Activated CD4-positive, alpha-beta T cell treated with anti-CD3 and anti-CD28 coated beads, Interleukin-2, amount 50 U/mL, for 24 hours (primary cell): ENCODE measurements around the gene MOB1B.
"Not testable (repeated sequence)": the region's sequence is repeated elsewhere in the genome, so short reads cannot be mapped to it uniquely, and the experiment has no call there.

Source experiments
- DNase-seq, 2 donors: peaks; one replicate each; pipeline ENCODE4 v3.0.0-alpha.2; 2020; ENCODE audit warnings: low read depth in 1 of 2, low spot score in 1 of 2

The MOB1B gene

DNA sequence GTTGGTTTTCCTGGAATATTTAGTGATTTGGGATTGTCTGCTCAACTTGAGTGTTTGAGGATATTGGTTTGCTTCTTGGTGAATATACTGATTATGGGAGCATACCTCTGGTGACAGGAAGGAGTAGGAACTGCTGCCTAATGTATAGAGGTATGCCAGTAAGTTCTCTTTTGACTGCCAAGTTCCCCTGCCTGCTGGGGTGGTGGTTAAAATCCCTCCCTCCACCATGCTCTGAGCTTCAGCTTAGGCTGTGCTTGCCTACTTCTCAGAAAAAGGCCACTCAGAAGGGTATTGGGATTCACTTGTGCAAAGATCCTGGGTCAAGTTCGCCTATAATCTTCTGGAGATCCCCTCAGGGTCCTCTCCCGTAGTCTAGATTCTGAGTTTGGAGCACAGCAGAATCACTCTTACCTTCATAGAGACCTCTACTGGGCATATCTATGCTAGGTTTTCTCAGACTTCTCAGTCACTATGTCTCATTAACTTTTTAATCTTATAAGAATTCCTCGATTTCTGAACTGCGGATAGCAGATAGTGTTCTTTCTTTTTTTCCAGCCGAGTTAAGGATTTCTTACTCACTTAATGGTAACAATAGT, 46.6 kb downstream of the MOB1B start:
- no peak for DNase-seq

DNA sequence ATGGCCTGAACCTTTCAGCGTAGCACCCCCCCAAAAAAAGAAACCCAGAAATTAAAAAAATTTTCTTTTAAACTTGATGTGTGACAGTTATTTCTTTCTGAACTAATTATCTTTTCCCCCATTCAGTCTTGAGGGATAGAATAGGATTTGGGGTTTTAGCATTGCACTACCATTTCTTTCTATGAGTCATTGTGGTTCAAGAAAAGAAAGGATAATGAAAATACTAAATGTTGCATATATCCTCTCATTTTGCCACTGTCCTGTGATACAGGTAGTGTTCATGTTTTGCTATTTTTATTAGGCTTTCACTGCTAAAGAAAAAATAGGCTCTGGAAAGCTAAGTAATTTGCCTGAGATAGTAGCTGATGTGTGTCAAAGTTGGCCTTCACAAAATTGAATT, 51.9 kb downstream of the MOB1B start:
- DNase-seq: no peak

DNA sequence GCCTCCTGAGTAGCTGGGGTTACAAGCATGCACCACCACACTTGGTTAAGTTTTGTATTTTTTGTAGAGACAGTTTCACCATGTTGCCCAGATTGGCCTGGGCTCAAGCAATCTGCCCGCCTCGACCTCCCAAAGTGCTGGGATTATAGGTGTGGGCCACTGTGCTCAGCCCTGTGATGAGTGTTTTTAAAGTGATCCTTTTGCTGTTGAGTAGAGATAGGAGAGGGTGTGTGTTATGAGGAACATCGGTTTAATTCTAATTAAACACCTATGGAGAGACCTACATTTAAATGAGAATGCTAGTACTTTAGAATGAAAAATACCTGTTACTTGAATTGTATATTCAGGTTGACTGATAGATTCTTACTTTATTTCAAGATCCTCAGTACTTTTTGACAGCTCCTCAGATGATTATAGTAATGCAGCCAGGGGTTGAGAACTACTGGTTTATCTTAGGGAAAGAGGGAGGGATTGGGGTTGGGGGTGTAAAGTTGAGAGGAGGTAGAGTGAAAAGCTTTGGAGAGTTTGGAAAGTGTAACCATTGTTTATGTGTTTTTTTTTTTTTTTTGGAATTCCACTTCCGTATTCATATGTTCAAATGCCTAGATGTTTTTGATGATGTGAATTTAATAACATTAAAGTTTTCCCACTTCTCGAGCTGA, 54.5 kb downstream of the MOB1B start:
- DNase-seq: no peak

DNA sequence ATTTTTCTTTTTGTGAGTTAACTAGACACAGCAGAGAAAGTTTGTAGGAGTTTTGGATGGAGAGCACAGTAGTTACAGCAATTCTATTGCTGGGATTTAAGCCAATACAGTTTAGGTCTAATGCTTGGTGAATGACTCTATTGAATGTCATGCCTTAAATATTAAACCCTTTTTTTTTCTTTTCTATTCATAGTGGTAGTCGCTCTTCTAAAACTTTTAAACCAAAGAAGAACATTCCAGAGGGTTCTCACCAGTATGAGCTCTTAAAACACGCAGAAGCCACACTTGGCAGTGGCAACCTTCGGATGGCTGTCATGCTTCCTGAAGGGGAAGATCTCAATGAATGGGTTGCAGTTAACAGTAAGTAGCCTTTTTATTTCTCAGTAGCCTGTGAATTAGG, 56.5 kb downstream of the MOB1B start:
- DNase-seq: no peak

DNA sequence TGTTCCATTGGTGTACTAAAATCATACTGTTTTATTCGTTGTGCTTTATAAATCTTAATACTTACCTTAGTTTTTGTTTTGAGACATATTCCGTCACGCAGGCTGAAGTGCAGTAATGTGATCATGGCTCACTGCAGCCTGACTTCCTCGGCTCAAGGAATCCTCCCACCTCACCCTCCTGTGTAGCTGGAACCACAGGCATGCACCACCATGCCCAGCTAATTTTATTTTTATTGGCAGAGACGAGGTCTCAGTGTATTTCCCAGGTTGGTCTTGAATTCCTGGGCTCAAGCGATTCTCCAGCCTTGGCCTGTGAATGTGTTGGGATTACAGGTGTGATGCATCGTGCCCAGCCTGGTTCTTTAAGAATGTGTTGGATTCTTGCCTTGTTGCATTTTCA, 66.9 kb downstream of the MOB1B start:
- DNase-seq: no peak

DNA sequence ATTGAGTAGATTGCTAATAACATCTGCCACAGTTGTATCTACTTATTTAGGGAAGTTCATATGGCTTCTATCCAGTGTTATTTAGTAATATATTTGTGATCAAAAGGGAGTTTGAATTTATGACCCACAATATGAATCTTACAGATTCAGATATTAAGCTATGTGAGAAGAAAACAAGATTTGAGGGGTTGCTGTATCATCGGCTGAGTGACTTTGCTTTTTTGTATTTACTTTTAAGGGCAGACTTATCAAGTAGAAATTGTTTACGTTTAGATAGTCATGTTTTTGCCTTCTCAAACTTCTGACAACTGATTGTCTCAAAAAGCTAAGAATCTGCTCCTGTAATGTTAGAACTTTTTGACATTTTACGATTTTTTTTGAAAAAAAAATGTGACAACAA, 74.1 kb downstream of the MOB1B start:
- no peak for DNase-seq

DNA sequence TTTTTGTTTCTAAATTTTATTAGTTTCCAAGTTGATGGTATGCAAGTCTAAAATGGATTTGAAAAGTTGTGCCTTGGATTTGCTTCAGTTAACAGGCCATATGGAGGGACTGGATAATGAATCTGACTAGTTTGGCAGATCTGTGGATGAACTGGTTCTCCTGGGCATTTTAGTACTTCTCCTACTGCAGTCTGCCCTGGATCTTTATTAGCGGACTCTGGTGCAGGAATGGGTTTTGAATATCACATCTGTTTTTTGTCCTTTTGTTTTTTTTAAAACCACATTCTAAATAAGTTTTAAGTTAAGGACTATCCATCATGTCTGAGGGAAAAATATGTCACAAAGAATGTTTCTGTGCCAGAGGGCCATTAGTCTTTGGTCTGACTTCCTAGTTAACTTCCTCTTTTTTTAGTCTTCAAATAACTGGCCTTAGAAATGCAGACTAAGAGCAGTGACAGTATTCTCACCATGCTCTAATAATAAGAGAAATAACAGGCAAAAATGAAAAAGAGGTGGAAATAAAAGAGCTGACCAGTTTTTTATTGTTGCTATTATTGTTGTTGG, 77.4 kb downstream of the MOB1B start:
- no peak for DNase-seq

DNA sequence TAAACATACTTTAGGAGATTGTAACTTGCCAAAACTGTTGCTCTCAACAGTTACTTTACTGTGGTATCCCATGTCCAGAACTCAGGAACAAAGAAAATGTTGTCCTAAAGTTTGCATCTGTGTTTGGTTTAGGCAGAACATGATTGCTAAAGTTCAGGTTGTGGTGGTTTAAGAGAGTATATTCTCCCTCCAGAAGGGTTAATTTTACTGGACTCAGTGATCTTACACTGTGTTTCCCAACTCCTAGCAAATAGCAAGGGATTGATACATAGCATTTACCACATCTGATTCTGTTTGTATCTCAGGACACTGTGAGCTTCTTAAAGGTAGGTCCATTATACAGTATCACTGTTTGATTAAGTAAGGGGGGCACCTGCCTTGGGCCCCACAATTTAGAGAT, 78.0 kb downstream of the MOB1B start:
- DNase-seq: no peak

DNA sequence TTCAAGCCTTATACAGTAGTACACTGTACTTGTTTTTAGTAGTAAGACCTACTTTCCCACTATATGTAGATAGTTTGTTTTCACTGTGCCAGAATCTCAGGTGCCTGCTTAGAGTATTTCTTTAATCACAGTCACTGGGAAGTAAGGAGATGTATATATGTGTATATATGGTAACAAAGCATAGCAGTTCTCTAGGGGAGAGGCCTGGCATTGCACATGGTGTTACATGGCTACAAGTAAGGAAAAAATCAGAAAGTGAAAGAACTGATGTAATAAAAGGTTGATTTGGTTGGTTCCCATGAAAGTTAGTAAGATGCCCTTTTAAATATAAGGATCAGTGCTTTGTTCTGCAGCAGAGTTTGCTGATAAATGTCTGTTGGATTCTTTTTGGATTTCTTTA, 81.9 kb downstream of the MOB1B start:
- DNase-seq: no peak

DNA sequence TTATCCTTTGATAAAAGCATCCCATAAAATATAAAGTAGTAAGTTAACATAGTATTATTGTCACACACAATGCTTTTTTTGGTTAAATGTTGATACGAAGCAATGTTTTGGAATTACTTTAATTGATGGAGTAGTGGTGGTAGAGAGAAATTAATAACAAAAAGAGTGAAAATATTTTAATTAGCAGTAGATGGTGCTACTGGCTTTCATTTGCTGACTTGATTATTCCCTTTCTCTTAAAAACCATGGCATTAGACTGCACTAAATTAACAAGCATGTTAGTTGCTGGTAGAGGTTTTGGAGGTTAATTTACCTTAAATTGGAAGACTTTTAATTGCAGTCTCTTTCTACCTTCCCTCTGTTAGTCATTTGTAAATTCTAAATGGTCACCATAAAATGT, 82.4 kb downstream of the MOB1B start:
- DNase-seq: no peak

DNA sequence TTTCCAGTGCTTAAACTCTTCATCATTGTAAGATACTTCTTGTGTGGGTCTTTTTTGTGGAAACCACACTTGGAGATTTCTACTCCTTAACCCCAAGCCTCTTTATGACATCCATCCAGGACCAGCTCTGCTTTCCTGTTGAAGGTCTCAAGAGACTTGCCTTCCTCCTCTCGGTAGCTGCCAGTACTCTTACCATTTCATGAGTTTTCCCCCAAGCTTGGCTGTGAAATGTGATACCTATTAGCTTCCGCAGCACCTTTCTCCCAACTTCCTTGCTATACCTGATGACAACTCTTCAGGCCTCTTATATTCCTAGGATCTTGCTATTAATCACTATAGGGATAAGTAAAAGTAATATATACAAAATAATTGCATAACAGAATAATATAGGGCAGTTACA, 89.4 kb downstream of the MOB1B start:
- no peak for DNase-seq

DNA sequence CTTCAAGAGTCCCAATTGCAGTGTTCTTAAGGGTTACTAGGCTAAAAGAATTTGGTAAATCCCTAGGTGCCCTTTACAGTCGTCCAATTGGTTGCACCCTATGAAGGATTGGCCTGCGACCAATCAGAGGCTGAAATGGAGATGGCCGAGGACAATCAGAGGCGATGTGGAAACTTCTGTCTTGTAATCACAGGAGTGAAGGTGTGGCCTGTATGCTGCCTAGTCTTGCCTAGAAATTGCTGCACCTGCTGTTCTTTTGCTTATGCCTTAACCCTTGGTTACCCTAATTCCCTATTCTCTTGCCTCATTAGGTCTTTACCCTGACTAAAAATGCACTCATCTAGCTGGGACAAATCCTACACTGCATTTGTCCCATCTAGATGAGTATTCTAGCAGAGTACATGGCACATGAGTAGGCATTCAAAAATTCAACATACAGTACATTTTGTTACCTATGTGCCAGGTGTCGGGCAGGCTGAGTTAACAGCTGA, 90.3 kb downstream of the MOB1B start:
- no peak for DNase-seq

DNA sequence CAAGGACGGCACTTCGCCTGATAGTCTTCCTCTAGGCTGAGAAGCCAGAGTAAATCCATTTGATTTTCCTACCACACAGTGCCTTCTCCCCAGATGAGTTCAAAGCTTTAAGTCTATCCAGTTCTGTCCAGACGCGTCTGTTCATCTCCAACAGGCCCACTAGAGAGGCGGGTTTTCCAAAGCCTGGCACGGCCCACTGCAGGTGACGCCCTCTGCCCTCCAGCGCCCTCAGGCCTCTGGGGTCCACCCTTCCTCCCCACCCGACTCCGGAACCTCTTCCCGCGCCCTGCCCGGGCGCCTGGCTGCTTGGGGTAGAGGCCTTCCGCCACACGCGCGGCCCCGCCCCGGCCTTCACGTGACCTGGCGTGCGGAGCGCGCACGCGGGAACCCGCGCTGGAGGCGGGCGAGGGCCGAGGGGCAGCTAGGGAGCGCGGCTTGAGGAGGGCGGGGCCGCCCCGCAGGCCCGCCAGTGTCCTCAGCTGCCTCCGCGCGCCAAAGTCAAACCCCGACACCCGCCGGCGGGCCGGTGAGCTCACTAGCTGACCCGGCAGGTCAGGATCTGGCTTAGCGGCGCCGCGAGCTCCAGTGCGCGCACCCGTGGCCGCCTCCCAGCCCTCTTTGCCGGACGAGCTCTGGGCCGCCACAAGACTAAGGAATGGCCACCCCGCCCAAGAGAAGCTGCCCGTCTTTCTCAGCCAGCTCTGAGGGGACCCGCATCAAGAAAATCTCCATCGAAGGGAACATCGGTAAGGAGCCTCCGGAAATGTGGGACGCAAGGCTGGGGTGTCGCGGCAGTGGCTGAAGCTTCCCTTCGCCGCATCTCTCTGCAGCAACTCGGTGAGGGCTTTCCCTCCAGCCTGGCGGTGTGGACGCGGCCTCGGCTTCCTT, 91.3 kb downstream of the MOB1B start, which contains the start of gene DCK:
DCK (plus strand) TSS at position 469 of the 888 bp plus-strand sequence; CDS start at position 656, 187 bp downstream.
- peak; percentile 68 to 80 for DNase-seq

DNA sequence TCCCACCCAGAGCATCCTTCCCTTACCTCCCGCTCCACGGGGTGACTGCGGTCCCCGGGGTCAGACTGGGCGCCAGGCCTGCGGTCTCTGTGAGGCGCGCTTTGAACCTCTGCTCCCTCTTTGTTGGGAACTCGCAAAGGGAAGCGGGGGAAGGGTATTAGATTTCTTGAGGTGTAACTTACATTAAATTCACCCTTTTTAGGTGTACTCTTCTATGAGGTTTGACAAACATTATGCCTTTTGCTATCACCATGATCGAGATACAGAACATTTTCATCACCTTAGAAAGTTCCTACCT, 91.8 kb downstream of the MOB1B start:
- no peak for DNase-seq

DNA sequence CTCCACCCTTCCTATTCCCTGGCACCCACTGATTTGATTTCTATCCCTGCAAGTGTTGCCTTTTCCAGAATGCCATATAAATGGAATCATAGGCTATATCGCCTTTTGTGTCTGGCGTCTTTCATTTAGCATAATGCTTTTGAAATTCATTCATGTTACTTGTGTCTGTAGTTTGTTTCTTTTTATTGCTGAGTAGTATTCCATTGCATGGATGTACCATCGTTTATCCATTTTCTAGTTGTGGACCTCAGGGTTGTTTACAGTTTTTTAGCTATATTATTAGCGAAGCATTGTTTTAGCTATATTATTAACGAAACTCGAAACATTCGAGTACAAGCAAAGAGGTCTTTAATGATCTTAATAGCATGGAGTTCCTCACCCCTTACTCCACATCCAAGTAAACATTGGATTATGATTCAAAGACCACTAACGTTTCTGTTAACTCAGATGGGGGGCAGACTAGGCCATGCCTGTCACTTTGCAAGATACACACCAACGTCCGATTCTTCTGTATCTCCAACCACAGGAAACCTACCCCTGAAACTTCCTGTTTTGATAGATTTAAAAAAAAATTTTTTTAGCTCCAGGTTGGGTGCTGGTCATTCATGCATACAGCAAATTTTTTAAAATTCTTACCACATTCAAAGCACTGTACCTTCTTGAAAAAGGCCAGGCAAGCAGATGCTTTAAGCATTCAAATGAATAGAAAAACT, 92.4 kb downstream of the MOB1B start:
- no peak for DNase-seq

DNA sequence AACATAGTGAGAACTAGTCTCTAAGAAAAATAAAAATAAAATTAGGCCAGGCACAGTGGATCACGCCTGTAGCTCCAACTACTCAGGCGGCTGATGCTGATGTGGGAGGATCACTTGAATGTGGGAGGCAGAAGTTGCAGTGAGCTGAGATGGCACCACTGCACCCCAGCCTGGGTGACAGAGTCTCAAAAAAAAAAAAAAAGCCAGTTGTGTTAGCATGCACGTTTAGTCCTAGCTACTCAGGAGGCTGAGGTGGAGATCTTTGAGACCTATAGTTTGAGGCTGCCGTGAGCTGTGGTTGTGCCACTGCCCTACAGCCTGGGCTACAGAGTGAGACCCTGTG, 93.8 kb downstream of the MOB1B start:
- DNase-seq: no peak

DNA sequence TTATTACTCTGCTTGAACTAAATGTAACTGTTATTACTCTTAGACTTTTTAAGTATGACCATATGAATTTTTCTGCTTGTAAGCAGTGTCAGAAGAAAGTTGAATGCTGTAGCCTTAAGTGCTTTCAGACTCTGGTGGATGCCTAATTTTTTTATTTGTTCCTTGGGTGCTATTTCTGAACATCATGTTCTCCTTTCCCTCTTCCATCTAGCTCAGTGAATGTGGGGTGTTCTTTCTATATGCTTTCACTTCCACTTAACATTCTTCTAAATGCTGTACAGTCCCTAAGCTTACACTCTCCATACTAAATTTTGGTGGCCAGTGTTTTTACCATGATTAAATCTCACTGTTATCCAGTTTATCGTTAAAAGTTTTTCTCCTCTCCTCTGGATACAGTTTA, 94.9 kb downstream of the MOB1B start:
- DNase-seq: no peak

DNA sequence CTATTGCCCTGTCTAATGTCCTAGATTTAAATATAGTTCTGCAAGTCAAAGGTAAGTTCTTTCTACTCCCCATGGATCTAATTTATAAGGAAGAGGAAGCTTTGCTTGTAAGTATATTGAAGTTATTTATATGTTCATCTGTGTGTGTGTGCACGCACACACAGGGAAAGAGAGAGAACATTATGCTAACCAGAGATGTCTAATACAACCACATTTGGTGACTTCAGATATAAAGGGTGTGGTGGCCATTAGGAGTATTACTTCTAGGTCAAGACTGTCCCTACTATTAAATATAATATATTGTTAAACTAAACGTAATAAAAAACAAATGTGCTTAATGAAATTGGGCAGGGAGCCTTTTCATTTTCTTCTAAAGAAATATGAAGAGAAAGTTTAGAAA, 95.4 kb downstream of the MOB1B start:
- DNase-seq: no peak

DNA sequence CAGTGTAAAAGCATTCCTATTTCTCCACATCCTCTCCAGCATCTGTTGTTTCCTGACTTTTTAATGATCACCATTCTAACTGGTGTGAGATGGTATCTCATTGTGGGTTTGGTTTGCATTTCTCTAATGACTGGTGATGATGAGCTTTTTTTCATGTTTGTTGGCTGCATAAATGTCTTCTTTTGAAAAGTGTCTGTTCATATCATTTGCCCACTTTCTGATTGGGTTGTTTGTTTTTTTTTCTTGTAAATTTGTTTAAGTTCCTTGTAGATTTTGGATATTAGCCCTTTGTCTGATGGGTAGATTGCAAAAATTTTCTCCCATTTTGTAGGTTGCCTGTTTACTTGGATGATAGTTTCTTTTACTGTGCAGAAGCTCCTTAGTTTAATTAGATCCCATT, 97.5 kb downstream of the MOB1B start:
- DNase-seq: not testable (repeated sequence)

DNA sequence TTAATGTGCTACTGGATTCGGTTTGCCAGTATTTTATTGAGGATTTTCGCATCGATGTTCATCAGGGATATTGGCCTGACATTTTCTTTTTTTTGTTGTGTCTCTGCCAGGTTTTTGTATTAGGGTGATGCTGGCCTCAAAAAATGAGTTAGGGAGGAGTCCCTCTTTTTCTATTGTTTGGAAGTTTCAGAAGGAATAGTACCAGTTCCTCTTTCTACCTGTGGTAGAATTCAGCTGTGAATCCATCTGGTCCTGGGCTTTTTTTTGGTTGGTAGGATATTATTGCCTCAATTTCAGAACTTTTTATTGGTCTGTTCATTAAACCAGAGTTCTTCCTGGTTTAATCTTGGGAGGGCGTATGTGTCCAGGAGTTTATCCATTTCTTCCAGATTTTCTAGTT, 99.2 kb downstream of the MOB1B start:
- DNase-seq: not testable (repeated sequence)

DNA sequence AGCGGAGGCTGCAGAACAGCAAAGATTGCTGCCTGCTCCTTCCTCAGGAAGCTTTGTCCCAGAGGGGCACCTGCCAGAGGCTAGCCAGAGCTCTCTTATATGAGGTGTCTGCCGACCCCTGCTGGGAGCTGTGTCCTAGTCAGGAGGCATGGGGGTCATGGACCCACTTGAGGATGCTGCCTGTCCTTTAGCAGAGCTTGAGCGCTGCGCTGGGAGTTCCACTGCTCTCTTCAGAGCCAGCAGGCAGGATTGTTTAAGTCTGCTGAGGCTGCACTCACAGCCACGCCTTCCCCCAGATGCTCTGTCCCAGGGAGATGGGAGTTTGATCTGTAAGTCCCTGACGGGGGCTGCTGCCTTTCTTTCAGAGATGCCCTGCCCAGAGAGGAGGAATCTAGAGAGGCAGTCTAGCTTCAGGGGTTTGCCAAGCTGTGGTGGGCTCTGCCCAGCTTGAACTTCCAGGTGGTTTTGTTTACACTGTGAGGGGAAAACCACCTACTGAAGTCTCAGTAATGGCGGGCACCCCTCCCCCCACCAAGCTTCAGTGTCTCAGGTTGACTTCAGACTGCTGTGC, 102.2 kb downstream of the MOB1B start:
- DNase-seq: no peak
